GM06990 (cell line): Measurements from ENCODE around the gene USP34.

Experiments
- DNase-seq: peaks from one replicate; pipeline ENCODE4 v3.0.0-alpha.2; 2011; ENCODE audit not compliant: insufficient read length; ENCODE audit errors: extremely low read depth
- H3K27me3 ChIP-seq: replicated peaks from 2 replicates; pipeline ENCODE4 v1.6.0; 2011; ENCODE audit warnings: low read length; ENCODE audit not compliant: control insufficient read depth, insufficient read depth
- H3K36me3 ChIP-seq: 2 replicates; pipeline ENCODE4 v1.5.1; 2011; ENCODE audit warnings: low read length; ENCODE audit not compliant: control insufficient read depth, insufficient read depth
- H3K4me3 ChIP-seq: replicated peaks from 2 replicates; pipeline ENCODE4 v1.5.1; 2011; ENCODE audit warnings: low read depth, mild to moderate bottlenecking, control low read depth, low read length
- TF ChIP-seq, protein P1 (sequence below): IDR thresholded peaks from 2 replicates; pipeline ENCODE4 v1.5.1; 2011; ENCODE audit warnings: low read length, control low read depth, mild to moderate bottlenecking, inconsistent platforms; ENCODE audit not compliant: insufficient read depth, poor library complexity, severe bottlenecking

USP34 gene

DNA sequence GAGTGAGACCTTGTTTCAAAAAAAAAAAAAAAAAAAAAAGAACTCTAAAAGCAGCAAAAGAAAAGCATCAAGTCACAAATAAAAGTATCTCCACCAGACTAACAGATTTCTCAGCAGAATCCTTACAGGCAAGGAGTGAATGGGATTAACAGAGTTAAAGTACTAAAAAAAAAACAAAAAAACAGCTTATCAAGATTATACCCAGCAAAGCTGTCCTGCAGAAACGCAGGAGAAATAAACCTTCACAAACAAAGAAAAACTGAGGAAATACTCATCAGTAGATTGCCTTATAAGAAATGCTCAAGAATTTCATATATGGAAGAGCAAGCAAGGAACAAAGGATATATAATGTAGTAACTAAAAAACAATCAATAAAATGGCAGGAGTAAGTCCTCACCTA is 35.6 kb downstream of the USP34 start:
- H3K4me3 ChIP-seq: no peak overlapping the region
- no peaks in the 10 kb centered on the region for H3K27me3 ChIP-seq
- no peaks in the 10 kb centered on the region; the same call in none of the 2 replicates for H3K36me3 ChIP-seq
- no peak for DNase-seq
- TF ChIP-seq, protein P1, sequence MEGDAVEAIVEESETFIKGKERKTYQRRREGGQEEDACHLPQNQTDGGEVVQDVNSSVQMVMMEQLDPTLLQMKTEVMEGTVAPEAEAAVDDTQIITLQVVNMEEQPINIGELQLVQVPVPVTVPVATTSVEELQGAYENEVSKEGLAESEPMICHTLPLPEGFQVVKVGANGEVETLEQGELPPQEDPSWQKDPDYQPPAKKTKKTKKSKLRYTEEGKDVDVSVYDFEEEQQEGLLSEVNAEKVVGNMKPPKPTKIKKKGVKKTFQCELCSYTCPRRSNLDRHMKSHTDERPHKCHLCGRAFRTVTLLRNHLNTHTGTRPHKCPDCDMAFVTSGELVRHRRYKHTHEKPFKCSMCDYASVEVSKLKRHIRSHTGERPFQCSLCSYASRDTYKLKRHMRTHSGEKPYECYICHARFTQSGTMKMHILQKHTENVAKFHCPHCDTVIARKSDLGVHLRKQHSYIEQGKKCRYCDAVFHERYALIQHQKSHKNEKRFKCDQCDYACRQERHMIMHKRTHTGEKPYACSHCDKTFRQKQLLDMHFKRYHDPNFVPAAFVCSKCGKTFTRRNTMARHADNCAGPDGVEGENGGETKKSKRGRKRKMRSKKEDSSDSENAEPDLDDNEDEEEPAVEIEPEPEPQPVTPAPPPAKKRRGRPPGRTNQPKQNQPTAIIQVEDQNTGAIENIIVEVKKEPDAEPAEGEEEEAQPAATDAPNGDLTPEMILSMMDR: no peak

DNA sequence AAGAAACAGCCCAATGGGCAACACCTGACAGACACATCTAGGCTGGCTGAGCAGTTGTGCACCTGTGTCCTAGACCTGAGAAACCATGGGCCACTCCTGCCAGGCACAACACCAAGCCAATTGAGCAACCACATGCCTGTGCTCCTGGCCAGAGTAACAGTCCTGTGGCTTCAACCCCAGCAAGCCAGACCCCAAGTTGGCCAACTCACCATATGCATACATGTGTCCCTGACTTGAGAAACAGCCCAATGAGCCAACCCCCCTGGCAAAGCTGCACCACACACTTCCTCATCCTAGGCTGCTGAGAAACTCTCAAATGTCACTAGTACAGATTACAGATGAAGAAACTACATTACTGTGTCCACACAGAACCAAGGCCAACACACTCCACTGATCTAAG is 36.6 kb downstream of the USP34 start:
- no peaks in the 10 kb centered on the region; the same call in 1 of the 2 replicates for H3K36me3 ChIP-seq
- no peak overlapping the region for H3K4me3 ChIP-seq
- TF ChIP-seq, protein P1: no peak
- DNase-seq: no peak
- H3K27me3 ChIP-seq: no peaks in the 10 kb centered on the region

DNA sequence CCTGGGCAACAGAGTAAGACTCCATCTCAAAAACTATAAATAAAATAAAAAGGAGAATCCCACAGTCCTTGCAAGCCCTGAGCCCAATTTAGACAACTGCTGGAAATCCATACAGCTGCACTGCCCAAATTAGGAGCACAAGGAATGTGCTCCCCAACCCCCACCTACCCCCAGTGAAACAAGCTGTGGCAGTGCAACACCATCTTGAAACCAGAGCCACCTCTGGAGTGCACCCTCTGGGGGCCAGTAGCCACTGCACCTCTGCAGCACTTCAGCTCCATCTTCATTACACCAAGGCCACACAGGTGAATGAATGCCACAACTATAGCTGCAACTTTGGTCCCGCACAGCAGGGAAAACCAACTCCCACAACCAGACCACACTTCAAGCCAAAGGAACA is 37.3 kb downstream of the USP34 start:
- Histone ChIP-seq H3K27me3 (no peaks in the 10 kb centered on the region), H3K4me3 (no peak overlapping the region), H3K36me3 (no peaks in the 10 kb centered on the region)
- DNase-seq: no peak
- TF ChIP-seq, protein P1: peak; percentile 16

DNA sequence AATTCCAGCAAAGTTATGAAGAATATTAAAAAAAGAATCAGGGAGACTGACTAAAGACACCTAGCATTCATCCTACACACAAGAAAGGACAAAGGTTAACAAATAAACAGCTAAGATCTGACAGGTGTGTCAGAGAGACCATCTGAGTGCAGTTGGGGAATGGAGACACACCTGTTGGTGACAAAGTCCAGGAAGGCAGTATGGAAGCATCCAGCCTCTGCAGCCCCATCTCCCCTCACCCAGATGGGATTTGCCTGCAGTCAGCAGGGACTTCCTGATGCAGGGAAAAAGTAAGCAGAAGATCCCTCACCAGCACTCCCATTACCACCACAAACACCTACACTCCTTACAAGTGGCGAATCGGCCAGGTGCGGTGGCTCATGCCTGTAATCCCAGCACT is 37.9 kb downstream of the USP34 start:
- H3K36me3 ChIP-seq: no peaks in the 10 kb centered on the region

DNA sequence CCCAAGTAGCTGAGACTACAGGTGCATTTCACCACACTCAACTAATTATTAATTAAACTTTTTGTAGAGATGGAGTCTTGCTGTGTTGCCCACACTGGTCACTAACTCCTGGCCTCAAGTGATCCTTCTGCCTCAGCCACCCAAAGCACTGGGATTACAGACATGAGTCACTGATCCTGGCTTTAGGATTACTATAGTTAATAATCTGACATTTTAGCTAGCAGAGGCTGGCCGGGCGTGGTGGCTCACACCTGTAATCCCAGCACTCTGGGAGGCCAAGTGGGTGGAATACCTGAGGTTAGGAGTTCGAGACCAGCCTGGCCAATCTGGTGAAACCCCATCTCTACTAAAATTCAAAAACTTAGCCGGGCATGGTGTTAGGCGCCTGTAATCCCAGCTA is 39.5 kb downstream of the USP34 start:
- Histone ChIP-seq H3K27me3 (no peaks in the 10 kb centered on the region), H3K4me3 (no peak overlapping the region), H3K36me3 (no peaks in the 10 kb centered on the region)
- TF ChIP-seq, protein P1: no peak
- no peak for DNase-seq

More for the DNA sequence above, 37.9 kb downstream of the USP34 start:
- Histone ChIP-seq H3K27me3 (no peaks in the 10 kb centered on the region), H3K4me3 (no peak overlapping the region)
- TF ChIP-seq, protein P1: no peak
- no peak for DNase-seq

DNA sequence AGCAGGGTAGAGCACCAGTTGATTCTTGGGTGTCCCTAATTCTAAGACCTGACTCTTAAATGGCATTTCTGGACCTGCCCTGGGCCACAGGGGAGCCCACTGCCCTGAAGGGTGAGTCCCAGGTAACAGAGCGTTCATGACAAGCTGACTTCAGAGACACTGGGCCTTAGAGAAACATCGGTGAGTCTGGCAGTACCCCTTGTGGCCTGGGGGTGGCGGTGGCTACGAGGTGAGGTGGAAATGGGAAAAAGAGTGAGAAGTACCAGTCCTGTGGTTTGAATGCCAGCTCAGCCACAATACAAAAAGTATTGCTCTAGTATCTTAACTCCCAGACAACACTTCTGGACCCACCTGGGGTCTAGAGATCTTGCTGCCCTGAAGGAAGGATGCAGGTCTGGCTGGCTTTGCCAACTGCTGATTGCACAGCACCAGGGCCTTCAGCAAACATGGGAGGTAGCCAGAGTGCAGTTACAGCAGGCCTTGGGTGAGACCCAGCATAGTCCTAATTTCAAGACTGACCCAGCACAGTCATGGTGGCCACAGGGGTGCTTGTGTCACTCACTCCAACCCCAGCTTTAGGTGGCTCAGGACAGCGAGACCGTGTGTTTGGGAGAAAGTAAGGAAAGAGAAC is 44.5 kb downstream of the USP34 start:
- TF ChIP-seq, protein P1: peak; percentile 90
- Histone ChIP-seq H3K27me3 (no peaks in the 10 kb centered on the region), H3K4me3 (no peak overlapping the region), H3K36me3 (no peaks in the 10 kb centered on the region)
- DNase-seq: peak; percentile 58
